GM19043 (cell line): ENCODE measurements around the gene XPC.
"Not testable (repeated sequence)": the region's sequence is repeated elsewhere in the genome, so short reads cannot be mapped to it uniquely, and the experiment has no call there.

Experiments
- ATAC-seq: cut with Tn5 transposase; IDR thresholded peaks from one replicate; pipeline ENCODE4 v1.9.1; 2021; ENCODE audit warnings: low read depth; ENCODE audit not compliant: unreplicated experiment

Gene XPC

GRCh38 chr3:14178247-14179113 lies at the start of gene XPC, which contains the start of gene LSM3:
XPC (minus strand) TSS chr3:14178601; CDS start chr3:14178568, 33 bp downstream.
LSM3 (plus strand) TSS chr3:14178817; CDS start chr3:14178861, 44 bp downstream.
- ATAC-seq: peak; percentile 87

GRCh38 chr3:14227856-14228255 lies 49.5 kb upstream of the XPC start:
- ATAC-seq: no peak

DNA sequence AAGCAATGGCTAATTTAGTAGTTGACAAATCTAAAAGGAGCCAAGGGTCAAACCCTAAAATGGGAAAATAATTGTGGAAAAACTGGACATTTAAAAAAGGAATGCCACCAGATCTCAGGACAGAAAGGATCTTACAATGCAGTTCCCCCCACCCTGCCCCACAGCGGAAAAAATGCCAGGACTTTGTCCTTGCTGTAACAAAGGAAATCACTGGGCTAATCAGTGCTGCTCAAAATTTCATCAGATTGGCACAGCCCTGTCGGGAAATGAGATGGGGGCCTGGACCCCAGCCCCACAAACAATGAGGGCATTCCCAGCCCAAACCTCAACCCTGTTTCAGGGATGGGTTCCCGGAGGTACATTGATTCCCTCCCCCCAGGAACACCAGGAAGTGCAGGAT lies 48.0 kb upstream of the XPC start:
- not testable (repeated sequence) for ATAC-seq

DNA sequence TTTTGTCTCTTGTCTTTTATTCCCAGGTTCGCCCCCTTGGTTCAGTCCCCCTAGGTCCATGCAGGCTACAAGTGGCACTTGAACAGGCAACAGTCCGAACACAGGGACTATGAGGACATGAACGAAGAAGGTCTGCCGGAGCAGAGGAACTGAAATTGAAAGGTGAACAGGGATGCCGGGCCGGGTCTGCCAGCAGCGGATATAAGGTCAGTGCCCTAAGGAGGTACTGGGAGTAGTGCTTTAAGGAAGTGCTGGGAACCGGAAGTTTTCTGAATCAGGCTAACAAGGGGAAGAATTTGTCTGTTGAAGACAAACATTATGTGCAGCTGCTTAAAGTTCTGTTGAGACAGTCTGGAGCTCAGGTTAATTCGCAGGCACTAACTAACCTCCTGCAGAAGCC lies 47.0 kb upstream of the XPC start:
- ATAC-seq: no peak

- no peak for ATAC-seq
Measured at GRCh38 chr3:14224895-14225294, 46.5 kb upstream of the XPC start.

DNA sequence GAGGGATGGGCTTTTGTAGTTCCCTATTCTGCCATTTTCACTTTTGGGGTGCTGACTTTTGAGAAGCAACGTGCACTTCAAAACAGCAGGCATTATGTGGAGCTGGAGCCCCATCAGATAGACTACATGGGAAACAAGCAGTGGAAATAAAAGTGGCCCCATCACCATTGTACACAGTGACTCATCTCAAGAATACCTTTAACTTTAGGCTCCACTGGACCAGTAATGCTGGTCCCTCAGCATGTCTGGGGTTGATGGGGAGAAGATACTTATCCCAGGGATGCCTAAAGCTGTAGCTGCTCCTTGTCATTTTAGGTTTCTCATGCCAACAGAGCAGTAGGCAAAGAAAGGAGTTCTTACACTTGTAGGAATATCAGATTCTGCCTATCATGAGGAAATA lies 45.2 kb upstream of the XPC start:
- ATAC-seq: no peak

DNA sequence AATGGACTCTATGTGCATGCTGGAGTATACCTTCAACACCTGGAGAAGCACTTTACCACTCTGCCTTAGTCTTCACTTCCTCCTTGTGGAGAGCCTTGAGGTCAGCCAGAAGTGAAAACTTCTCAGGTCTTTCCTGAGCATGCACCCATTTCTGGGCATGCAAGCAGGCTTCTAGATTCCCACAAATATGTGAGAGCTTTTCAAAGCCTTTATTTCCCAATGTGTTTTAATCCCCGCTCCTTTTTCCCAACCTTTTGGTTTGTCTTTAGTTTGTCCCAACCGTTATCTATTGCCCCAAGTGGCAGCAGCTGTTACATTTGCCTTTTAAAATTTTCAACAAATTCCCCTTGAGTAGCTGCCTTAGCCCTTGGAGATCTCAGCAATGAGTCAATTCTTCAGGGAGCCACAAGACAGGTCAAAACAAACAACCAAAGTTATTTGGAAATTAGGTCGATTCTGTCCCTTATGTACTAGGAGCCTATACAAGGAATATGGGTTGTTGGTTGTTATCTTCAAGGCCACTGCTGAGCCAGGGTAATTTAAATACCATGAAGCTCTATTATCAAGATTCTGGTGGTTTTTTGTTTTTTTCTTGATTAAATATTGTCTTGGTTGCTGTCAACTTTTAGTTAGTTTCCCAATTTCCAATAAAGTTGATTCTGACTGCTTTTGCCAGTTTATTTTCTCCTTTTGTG lies 44.6 kb upstream of the XPC start:
- ATAC-seq: no peak

GRCh38 chr3:14222457-14222856 lies 44.1 kb upstream of the XPC start:
- ATAC-seq: no peak

- no peak for ATAC-seq
Measured at GRCh38 chr3:14221902-14222301, 43.5 kb upstream of the XPC start.

- ATAC-seq: no peak
Measured at GRCh38 chr3:14220933-14221332, 42.5 kb upstream of the XPC start.

DNA sequence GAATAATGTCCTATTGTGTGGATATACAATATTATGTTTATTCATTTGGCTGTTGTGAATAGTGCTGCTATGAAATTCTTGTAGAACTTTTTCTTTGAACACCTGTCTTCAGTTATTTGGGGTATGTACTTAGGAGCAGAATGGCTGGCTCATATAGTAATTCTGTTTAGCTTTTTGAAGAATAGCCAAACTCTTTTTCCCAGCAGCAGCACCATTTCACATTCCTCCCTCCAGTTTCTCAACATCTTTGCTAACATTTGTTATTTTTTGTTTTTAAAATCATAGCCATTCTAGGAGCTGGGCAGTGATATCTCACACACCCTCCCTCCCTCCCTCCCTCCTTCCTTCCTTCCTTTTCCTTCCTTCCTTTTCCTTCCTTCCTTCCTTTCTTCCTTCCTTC lies 40.0 kb upstream of the XPC start:
- ATAC-seq: no peak

GRCh38 chr3:14216257-14217048 lies 38.1 kb upstream of the XPC start:
- ATAC-seq: no peak

DNA sequence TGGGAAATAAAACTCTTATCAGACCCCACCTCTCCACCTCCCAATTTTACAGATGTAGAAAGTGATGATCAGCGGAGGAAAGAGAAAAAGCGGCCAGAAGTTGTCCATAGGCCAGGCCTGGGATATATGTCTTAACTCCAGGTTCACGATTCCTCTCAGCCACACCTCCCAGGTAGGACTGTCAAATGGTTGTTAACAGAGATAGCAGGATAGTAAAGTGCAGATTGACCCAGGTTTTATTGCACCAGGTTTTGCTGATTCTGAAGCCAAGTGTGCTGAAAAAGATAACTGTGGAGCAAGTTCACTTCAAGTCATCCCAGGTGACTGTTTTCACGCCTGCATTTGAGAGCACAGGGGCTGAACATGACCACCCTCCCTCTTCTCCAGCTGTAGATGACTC lies 36.4 kb upstream of the XPC start:
- no peak for ATAC-seq

- ATAC-seq: no peak
Measured at GRCh38 chr3:14213066-14213774, 34.8 kb upstream of the XPC start.

- ATAC-seq: no peak
Measured at GRCh38 chr3:14212032-14212431, 33.6 kb upstream of the XPC start.

DNA sequence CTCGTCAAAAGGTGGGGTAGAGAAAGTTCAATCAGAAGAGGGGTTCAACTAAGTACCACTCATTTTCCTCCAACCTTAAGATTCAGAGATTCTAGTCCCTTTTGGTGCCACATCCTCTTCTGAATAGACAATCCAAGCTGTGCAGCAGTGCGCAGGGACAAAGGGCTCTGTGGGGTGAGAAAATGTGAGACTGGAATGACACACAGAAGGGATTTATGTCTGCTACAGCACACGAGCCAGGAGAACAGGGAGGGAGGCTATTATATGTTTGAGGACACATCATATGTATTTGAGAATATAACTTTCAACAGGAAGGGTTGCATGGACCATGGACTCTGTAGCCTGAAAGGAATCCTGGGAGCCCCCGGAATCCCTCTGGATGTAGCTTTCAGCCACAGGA lies 33.2 kb upstream of the XPC start:
- ATAC-seq: no peak

- no peak for ATAC-seq
Measured at GRCh38 chr3:14210843-14211594, 32.6 kb upstream of the XPC start.

GRCh38 chr3:14210290-14210688 lies 31.9 kb upstream of the XPC start:
- ATAC-seq: no peak

DNA sequence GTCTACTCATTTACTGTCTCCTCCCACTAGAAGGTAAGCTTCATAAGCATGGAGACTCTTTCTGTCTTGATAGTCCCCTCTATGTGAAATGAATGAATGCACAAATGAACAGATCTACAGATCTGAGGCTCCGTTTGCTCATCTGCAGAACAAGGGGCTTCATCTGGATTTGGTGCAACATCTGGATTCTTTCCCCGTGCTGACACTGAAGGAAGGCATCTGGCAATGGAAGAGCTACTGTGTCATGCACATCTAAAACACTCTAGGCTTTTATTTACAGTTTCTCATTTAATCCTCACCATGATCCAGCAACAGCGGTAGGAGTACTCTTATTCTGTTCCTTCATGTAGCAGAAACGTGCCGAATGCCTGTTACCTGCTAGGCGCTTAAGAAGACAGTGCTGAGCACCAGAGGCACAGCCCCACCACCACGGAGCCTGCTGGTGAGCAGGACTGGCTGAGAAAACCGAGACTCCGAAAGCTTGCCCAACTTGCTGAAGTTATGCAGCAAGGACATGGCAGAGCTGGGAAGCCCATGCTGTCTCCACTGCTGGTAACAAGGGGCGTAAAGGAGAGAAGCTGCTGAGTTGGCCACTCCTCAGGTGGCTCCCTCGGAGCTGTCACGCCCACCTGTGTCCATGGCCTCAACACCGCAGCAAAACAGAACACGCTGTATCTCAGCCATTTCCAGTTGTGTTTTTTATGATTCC lies 31.3 kb upstream of the XPC start:
- ATAC-seq: no peak
